H9 (cell line): ENCODE results near the gene C5orf58. TPM values are rescaled to one million over a fixed set of nuclear protein-coding genes. Genes with fewer than 3 reads are reported as not detected.

Experiments
- DNase-seq: peaks from one replicate; pipeline ENCODE4 v3.0.0-alpha.2; 2017
- H2AFZ ChIP-seq: one replicate; pipeline ENCODE4 v1.6.1; 2013; ENCODE audit warnings: mild to moderate bottlenecking, low read length, control low read depth, moderate library complexity
- H2AK5ac ChIP-seq: 2 replicates; pipeline ENCODE4 v1.6.1; 2013; ENCODE audit warnings: low read length, control low read depth, mixed read lengths; ENCODE audit not compliant: insufficient read length
- H2BK120ac ChIP-seq: one replicate; pipeline ENCODE4 v1.6.1; 2013; ENCODE audit warnings: low read depth, mild to moderate bottlenecking, low read length, control low read depth, inconsistent platforms; ENCODE audit not compliant: poor library complexity, severe bottlenecking
- H2BK12ac ChIP-seq: 2 replicates; pipeline ENCODE4 v1.6.1; 2013; ENCODE audit warnings: low read length, control low read depth, mixed read lengths, low read depth; ENCODE audit not compliant: insufficient read length
- H2BK15ac ChIP-seq: 2 replicates; pipeline ENCODE4 v1.6.1; 2013; ENCODE audit warnings: low read depth, low read length, control low read depth
- H2BK20ac ChIP-seq: one replicate; pipeline ENCODE4 v1.6.1; 2013; ENCODE audit warnings: low read depth, mild to moderate bottlenecking, low read length, control low read depth, inconsistent platforms; ENCODE audit not compliant: poor library complexity, severe bottlenecking
- H2BK5ac ChIP-seq: 2 replicates; pipeline ENCODE4 v1.6.1; 2013; ENCODE audit warnings: low read length, control low read depth, mixed read lengths; ENCODE audit not compliant: insufficient read length
- H3K14ac ChIP-seq: 2 replicates; pipeline ENCODE4 v1.6.1; 2013; ENCODE audit warnings: low read length, control low read depth; ENCODE audit not compliant: insufficient read depth
- H3K18ac ChIP-seq: 2 replicates; pipeline ENCODE4 v1.6.1; 2013; ENCODE audit warnings: low read depth, mild to moderate bottlenecking, mixed read lengths, low read length, control low read depth; ENCODE audit not compliant: insufficient read length
- H3K23ac ChIP-seq: 2 replicates; pipeline ENCODE4 v1.6.1; 2013; ENCODE audit warnings: low read length, control low read depth, mixed read lengths, low read depth; ENCODE audit not compliant: insufficient read length
- H3K23me2 ChIP-seq: 2 replicates; pipeline ENCODE4 v1.6.1; 2013; ENCODE audit warnings: low read depth, mild to moderate bottlenecking, mixed read lengths, low read length, control low read depth; ENCODE audit not compliant: insufficient read length, poor library complexity, severe bottlenecking
- H3K27ac ChIP-seq: 2 replicates; pipeline ENCODE4 v1.5.1; 2013; ENCODE audit warnings: low read length, control low read depth, mixed read lengths, low read depth; ENCODE audit not compliant: insufficient read length
- H3K27me3 ChIP-seq: 2 replicates; pipeline ENCODE4 v1.6.1; 2013; ENCODE audit warnings: low read length, control low read depth, inconsistent platforms; ENCODE audit not compliant: insufficient read depth
- H3K4ac ChIP-seq: 2 replicates; pipeline ENCODE4 v1.6.1; 2013; ENCODE audit warnings: low read depth, mild to moderate bottlenecking, control low read depth, inconsistent platforms, low read length, moderate library complexity
- H3K4me1 ChIP-seq: 2 replicates; pipeline ENCODE4 v1.6.1; 2013; ENCODE audit warnings: low read length, control low read depth, inconsistent platforms; ENCODE audit not compliant: insufficient read depth
- H3K4me2 ChIP-seq: 2 replicates; pipeline ENCODE4 v1.6.1; 2013; ENCODE audit warnings: low read length, control low read depth, mixed read lengths; ENCODE audit not compliant: insufficient read length, insufficient read depth
- H3K56ac ChIP-seq: 2 replicates; pipeline ENCODE4 v1.6.1; 2013; ENCODE audit warnings: low read depth, mild to moderate bottlenecking, mixed read lengths, low read length, control low read depth; ENCODE audit not compliant: insufficient read length
- H3K79me1 ChIP-seq: 2 replicates; pipeline ENCODE4 v1.6.1; 2013; ENCODE audit warnings: low read depth, mild to moderate bottlenecking, moderate library complexity, low read length, control low read depth, inconsistent platforms; ENCODE audit not compliant: insufficient read depth, poor library complexity, severe bottlenecking
- H3K79me2 ChIP-seq: 2 replicates; pipeline ENCODE4 v1.6.1; 2013; ENCODE audit warnings: low read length, control low read depth, inconsistent platforms; ENCODE audit not compliant: insufficient read depth
- H3K9ac ChIP-seq: 2 replicates; pipeline ENCODE4 v1.6.1; 2013; ENCODE audit warnings: low read length, control low read depth, mixed read lengths; ENCODE audit not compliant: insufficient read length; ENCODE audit errors: extremely low read depth
- H3K9me3 ChIP-seq: one replicate; pipeline ENCODE4 v1.6.1; 2013; ENCODE audit warnings: low read depth, low read length, inconsistent platforms; ENCODE audit not compliant: control insufficient read depth
- H3T11ph ChIP-seq: one replicate; pipeline ENCODE4 v1.6.1; 2013; ENCODE audit warnings: mild to moderate bottlenecking, low read length, control low read depth, inconsistent platforms
- H4K20me1 ChIP-seq: one replicate; pipeline ENCODE4 v1.6.1; 2013; ENCODE audit not compliant: control insufficient read depth, insufficient read length, insufficient read depth
- H4K5ac ChIP-seq: 2 replicates; pipeline ENCODE4 v1.6.1; 2013; ENCODE audit warnings: low read depth, mild to moderate bottlenecking, mixed read lengths, low read length, control low read depth; ENCODE audit not compliant: insufficient read length
- H4K8ac ChIP-seq: replicated peaks from 2 replicates; pipeline ENCODE4 v1.6.1; 2013; ENCODE audit warnings: low read length, control low read depth, mixed read lengths, low read depth; ENCODE audit not compliant: insufficient read length
- H4K91ac ChIP-seq: 2 replicates; pipeline ENCODE4 v1.6.1; 2013; ENCODE audit warnings: low read depth, mild to moderate bottlenecking, moderate library complexity, mixed read lengths, low read length, control low read depth; ENCODE audit not compliant: insufficient read length
- H3K27ac Mint-ChIP-seq, 3 experiments: 2 replicates in 2 of 3; 3 replicates in 1 of 3; pipeline ENCODE4 v1.8.0; 2020 to 2021; ENCODE audit warnings: mixed read lengths in 3 of 3, mild to moderate bottlenecking in 1 of 3, moderate library complexity in 1 of 3
- H3K27me3 Mint-ChIP-seq: 2 replicates; pipeline ENCODE4 v1.8.0; 2021; ENCODE audit warnings: low read depth, mild to moderate bottlenecking, moderate library complexity, mixed read lengths
- H3K36me3 Mint-ChIP-seq, 3 experiments: 2 replicates in 2 of 3; 3 replicates in 1 of 3; pipeline ENCODE4 v1.8.0; 2020 to 2021; ENCODE audit warnings: low read depth in 3 of 3, mixed read lengths in 3 of 3; ENCODE audit not compliant: insufficient read depth in 1 of 3
- H3K4me1 Mint-ChIP-seq, 2 experiments: 2 replicates each; pipeline ENCODE4 v1.8.0; 2020; ENCODE audit warnings: mixed read lengths in 2 of 2
- H3K4me3 Mint-ChIP-seq, 2 experiments: 2 replicates in 1 of 2; 3 replicates in 1 of 2; pipeline ENCODE4 v1.8.0; 2020 to 2021; ENCODE audit warnings: mild to moderate bottlenecking in 2 of 2, mixed read lengths in 2 of 2, moderate library complexity in 1 of 2
- H3K9me3 Mint-ChIP-seq, 2 experiments: 2 replicates in 1 of 2; 3 replicates in 1 of 2; pipeline ENCODE4 v1.8.0; 2020; ENCODE audit warnings: mild to moderate bottlenecking in 2 of 2, mixed read lengths in 2 of 2, moderate library complexity in 1 of 2
- WGBS: extraction: QIAGEN DNeasy Blood & Tissue Kit; methylation state at CpG from one replicate; pipeline ENCODE4 v1.1.7; 2013; ENCODE audit warnings: missing lambda C conversion rate, low lambda C conversion rate, mixed read lengths; ENCODE audit not compliant: insufficient read length; ENCODE audit errors: extremely low coverage; 5-methylcytosine and 5-hydroxymethylcytosine counted together
- total RNA-seq: library from RNA; stranded (reverse); gene quantifications from 2 replicates; pipeline ENCODE4 v1.2.1, GENCODE V29; 2021
- TF ChIP-seq, protein P1 (sequence below): fragments of 200-600 bp; sonication (generic); conservative IDR thresholded peaks from 3 replicates; pipeline ENCODE4 v1.8.0; 2021; ENCODE audit warnings: antibody characterized with exemption, mild to moderate bottlenecking

C5orf58 gene
- total RNA-seq, 1 experiment from 2014 or later: 0.90 TPM

DNA sequence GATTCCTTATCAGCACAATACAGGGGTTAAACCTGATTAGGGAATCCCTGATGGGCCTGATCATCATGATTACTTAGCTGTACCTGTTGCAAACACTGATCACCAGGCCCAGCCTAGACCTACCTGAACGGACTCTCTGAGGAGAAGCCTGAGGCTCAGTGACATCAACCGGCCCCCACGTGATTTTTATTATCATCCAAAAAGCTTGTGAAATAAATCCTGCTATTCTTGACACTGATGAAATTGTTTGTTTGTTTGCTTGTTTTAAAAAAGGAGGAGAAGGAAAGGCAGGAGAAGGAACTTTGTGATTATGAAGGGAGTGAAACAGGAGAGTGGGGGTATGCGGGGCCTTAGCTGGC lies 46.7 kb downstream of the C5orf58 start:
- Mint-ChIP-seq H3K9me3 (peaks cover 10 to 13% of the 10 kb centered on the region in 2 experiments), H3K36me3 (peaks cover 3 to 12% (median 3%) of the 10 kb centered on the region in 3 experiments; a peak in 6 of 7 replicates), H3K4me1 (peaks cover 42 to 52% of the 10 kb centered on the region in 2 experiments), H3K4me3 (no peak overlapping the region), H3K27ac (peak overlapping the region in 2 of 3 experiments; percentile 10 to 31; a peak in 1 of 7 replicates), H3K27me3 (peaks cover 20% of the 10 kb centered on the region)
- H4K91ac ChIP-seq: no peak overlapping the region
- DNase-seq: no peak
- H3T11ph ChIP-seq: no peak overlapping the region
- H2BK120ac ChIP-seq: no peak overlapping the region
- no peak overlapping the region for H3K4ac ChIP-seq
- TF ChIP-seq, protein P1, sequence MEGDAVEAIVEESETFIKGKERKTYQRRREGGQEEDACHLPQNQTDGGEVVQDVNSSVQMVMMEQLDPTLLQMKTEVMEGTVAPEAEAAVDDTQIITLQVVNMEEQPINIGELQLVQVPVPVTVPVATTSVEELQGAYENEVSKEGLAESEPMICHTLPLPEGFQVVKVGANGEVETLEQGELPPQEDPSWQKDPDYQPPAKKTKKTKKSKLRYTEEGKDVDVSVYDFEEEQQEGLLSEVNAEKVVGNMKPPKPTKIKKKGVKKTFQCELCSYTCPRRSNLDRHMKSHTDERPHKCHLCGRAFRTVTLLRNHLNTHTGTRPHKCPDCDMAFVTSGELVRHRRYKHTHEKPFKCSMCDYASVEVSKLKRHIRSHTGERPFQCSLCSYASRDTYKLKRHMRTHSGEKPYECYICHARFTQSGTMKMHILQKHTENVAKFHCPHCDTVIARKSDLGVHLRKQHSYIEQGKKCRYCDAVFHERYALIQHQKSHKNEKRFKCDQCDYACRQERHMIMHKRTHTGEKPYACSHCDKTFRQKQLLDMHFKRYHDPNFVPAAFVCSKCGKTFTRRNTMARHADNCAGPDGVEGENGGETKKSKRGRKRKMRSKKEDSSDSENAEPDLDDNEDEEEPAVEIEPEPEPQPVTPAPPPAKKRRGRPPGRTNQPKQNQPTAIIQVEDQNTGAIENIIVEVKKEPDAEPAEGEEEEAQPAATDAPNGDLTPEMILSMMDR: no peak
- H3K9me3 ChIP-seq: peaks cover 14% of the 10 kb centered on the region
- no peaks in the 10 kb centered on the region for H3K79me2 ChIP-seq
- no peaks in the 10 kb centered on the region for H3K79me1 ChIP-seq
- no peak overlapping the region for H3K4me2 ChIP-seq
- H3K14ac ChIP-seq: no peak overlapping the region
- no peak overlapping the region for H4K5ac ChIP-seq
- no peak overlapping the region for H2BK12ac ChIP-seq
- H3K27ac ChIP-seq: no peak overlapping the region
- no peak overlapping the region for H2AFZ ChIP-seq
- no peak overlapping the region for H2BK15ac ChIP-seq
- no peaks in the 10 kb centered on the region for H4K20me1 ChIP-seq
- H3K23ac ChIP-seq: no peak overlapping the region
- H3K9ac ChIP-seq: no peak overlapping the region
- no CpG with 5 or more reads among the region's 4 CpGs for WGBS
- H2BK5ac ChIP-seq: no peak overlapping the region
- peaks cover 19% of the 10 kb centered on the region; the same call in 1 of the 2 replicates for H3K4me1 ChIP-seq
- H2BK20ac ChIP-seq: no peak overlapping the region
- H3K56ac ChIP-seq: no peak overlapping the region
- no peak overlapping the region for H4K8ac ChIP-seq
- no peaks in the 10 kb centered on the region for H3K23me2 ChIP-seq
- H3K27me3 ChIP-seq: no peaks in the 10 kb centered on the region; the same call in 1 of the 2 replicates
- no peak overlapping the region for H2AK5ac ChIP-seq
- H3K18ac ChIP-seq: no peak overlapping the region
